H9 (cell line): Measurements from ENCODE around the gene MYBPHL. TPM values are rescaled to one million over a fixed set of nuclear protein-coding genes. Genes with fewer than 3 reads are reported as not detected.

Experiments used
- DNase-seq: peaks from one replicate; pipeline ENCODE4 v3.0.0-alpha.2; 2017
- H2AFZ ChIP-seq: one replicate; pipeline ENCODE4 v1.6.1; 2013; ENCODE audit warnings: mild to moderate bottlenecking, low read length, control low read depth, moderate library complexity
- H2AK5ac ChIP-seq: 2 replicates; pipeline ENCODE4 v1.6.1; 2013; ENCODE audit warnings: low read length, control low read depth, mixed read lengths; ENCODE audit not compliant: insufficient read length
- H2BK120ac ChIP-seq: one replicate; pipeline ENCODE4 v1.6.1; 2013; ENCODE audit warnings: low read depth, mild to moderate bottlenecking, low read length, control low read depth, inconsistent platforms; ENCODE audit not compliant: poor library complexity, severe bottlenecking
- H2BK12ac ChIP-seq: 2 replicates; pipeline ENCODE4 v1.6.1; 2013; ENCODE audit warnings: low read length, control low read depth, mixed read lengths, low read depth; ENCODE audit not compliant: insufficient read length
- H2BK15ac ChIP-seq: 2 replicates; pipeline ENCODE4 v1.6.1; 2013; ENCODE audit warnings: low read depth, low read length, control low read depth
- H2BK20ac ChIP-seq: one replicate; pipeline ENCODE4 v1.6.1; 2013; ENCODE audit warnings: low read depth, mild to moderate bottlenecking, low read length, control low read depth, inconsistent platforms; ENCODE audit not compliant: poor library complexity, severe bottlenecking
- H2BK5ac ChIP-seq: 2 replicates; pipeline ENCODE4 v1.6.1; 2013; ENCODE audit warnings: low read length, control low read depth, mixed read lengths; ENCODE audit not compliant: insufficient read length
- H3K14ac ChIP-seq: 2 replicates; pipeline ENCODE4 v1.6.1; 2013; ENCODE audit warnings: low read length, control low read depth; ENCODE audit not compliant: insufficient read depth
- H3K18ac ChIP-seq: 2 replicates; pipeline ENCODE4 v1.6.1; 2013; ENCODE audit warnings: low read depth, mild to moderate bottlenecking, mixed read lengths, low read length, control low read depth; ENCODE audit not compliant: insufficient read length
- H3K23ac ChIP-seq: 2 replicates; pipeline ENCODE4 v1.6.1; 2013; ENCODE audit warnings: low read length, control low read depth, mixed read lengths, low read depth; ENCODE audit not compliant: insufficient read length
- H3K23me2 ChIP-seq: 2 replicates; pipeline ENCODE4 v1.6.1; 2013; ENCODE audit warnings: low read depth, mild to moderate bottlenecking, mixed read lengths, low read length, control low read depth; ENCODE audit not compliant: insufficient read length, poor library complexity, severe bottlenecking
- H3K27ac ChIP-seq: 2 replicates; pipeline ENCODE4 v1.5.1; 2013; ENCODE audit warnings: low read length, control low read depth, mixed read lengths, low read depth; ENCODE audit not compliant: insufficient read length
- H3K27me3 ChIP-seq: 2 replicates; pipeline ENCODE4 v1.6.1; 2013; ENCODE audit warnings: low read length, control low read depth, inconsistent platforms; ENCODE audit not compliant: insufficient read depth
- H3K4ac ChIP-seq: 2 replicates; pipeline ENCODE4 v1.6.1; 2013; ENCODE audit warnings: low read depth, mild to moderate bottlenecking, control low read depth, inconsistent platforms, low read length, moderate library complexity
- H3K4me1 ChIP-seq: 2 replicates; pipeline ENCODE4 v1.6.1; 2013; ENCODE audit warnings: low read length, control low read depth, inconsistent platforms; ENCODE audit not compliant: insufficient read depth
- H3K4me2 ChIP-seq: 2 replicates; pipeline ENCODE4 v1.6.1; 2013; ENCODE audit warnings: low read length, control low read depth, mixed read lengths; ENCODE audit not compliant: insufficient read length, insufficient read depth
- H3K56ac ChIP-seq: 2 replicates; pipeline ENCODE4 v1.6.1; 2013; ENCODE audit warnings: low read depth, mild to moderate bottlenecking, mixed read lengths, low read length, control low read depth; ENCODE audit not compliant: insufficient read length
- H3K79me1 ChIP-seq: 2 replicates; pipeline ENCODE4 v1.6.1; 2013; ENCODE audit warnings: low read depth, mild to moderate bottlenecking, moderate library complexity, low read length, control low read depth, inconsistent platforms; ENCODE audit not compliant: insufficient read depth, poor library complexity, severe bottlenecking
- H3K79me2 ChIP-seq: 2 replicates; pipeline ENCODE4 v1.6.1; 2013; ENCODE audit warnings: low read length, control low read depth, inconsistent platforms; ENCODE audit not compliant: insufficient read depth
- H3K9ac ChIP-seq: 2 replicates; pipeline ENCODE4 v1.6.1; 2013; ENCODE audit warnings: low read length, control low read depth, mixed read lengths; ENCODE audit not compliant: insufficient read length; ENCODE audit errors: extremely low read depth
- H3K9me3 ChIP-seq: one replicate; pipeline ENCODE4 v1.6.1; 2013; ENCODE audit warnings: low read depth, low read length, inconsistent platforms; ENCODE audit not compliant: control insufficient read depth
- H3T11ph ChIP-seq: one replicate; pipeline ENCODE4 v1.6.1; 2013; ENCODE audit warnings: mild to moderate bottlenecking, low read length, control low read depth, inconsistent platforms
- H4K20me1 ChIP-seq: one replicate; pipeline ENCODE4 v1.6.1; 2013; ENCODE audit not compliant: control insufficient read depth, insufficient read length, insufficient read depth
- H4K5ac ChIP-seq: 2 replicates; pipeline ENCODE4 v1.6.1; 2013; ENCODE audit warnings: low read depth, mild to moderate bottlenecking, mixed read lengths, low read length, control low read depth; ENCODE audit not compliant: insufficient read length
- H4K8ac ChIP-seq: replicated peaks from 2 replicates; pipeline ENCODE4 v1.6.1; 2013; ENCODE audit warnings: low read length, control low read depth, mixed read lengths, low read depth; ENCODE audit not compliant: insufficient read length
- H4K91ac ChIP-seq: 2 replicates; pipeline ENCODE4 v1.6.1; 2013; ENCODE audit warnings: low read depth, mild to moderate bottlenecking, moderate library complexity, mixed read lengths, low read length, control low read depth; ENCODE audit not compliant: insufficient read length
- H3K27ac Mint-ChIP-seq, 3 experiments: 2 replicates in 2 of 3; 3 replicates in 1 of 3; pipeline ENCODE4 v1.8.0; 2020 to 2021; ENCODE audit warnings: mixed read lengths in 3 of 3, mild to moderate bottlenecking in 1 of 3, moderate library complexity in 1 of 3
- H3K27me3 Mint-ChIP-seq: 2 replicates; pipeline ENCODE4 v1.8.0; 2021; ENCODE audit warnings: low read depth, mild to moderate bottlenecking, moderate library complexity, mixed read lengths
- H3K36me3 Mint-ChIP-seq, 3 experiments: 2 replicates in 2 of 3; 3 replicates in 1 of 3; pipeline ENCODE4 v1.8.0; 2020 to 2021; ENCODE audit warnings: low read depth in 3 of 3, mixed read lengths in 3 of 3; ENCODE audit not compliant: insufficient read depth in 1 of 3
- H3K4me1 Mint-ChIP-seq, 2 experiments: 2 replicates each; pipeline ENCODE4 v1.8.0; 2020; ENCODE audit warnings: mixed read lengths in 2 of 2
- H3K4me3 Mint-ChIP-seq, 2 experiments: 2 replicates in 1 of 2; 3 replicates in 1 of 2; pipeline ENCODE4 v1.8.0; 2020 to 2021; ENCODE audit warnings: mild to moderate bottlenecking in 2 of 2, mixed read lengths in 2 of 2, moderate library complexity in 1 of 2
- H3K9me3 Mint-ChIP-seq, 2 experiments: 2 replicates in 1 of 2; 3 replicates in 1 of 2; pipeline ENCODE4 v1.8.0; 2020; ENCODE audit warnings: mild to moderate bottlenecking in 2 of 2, mixed read lengths in 2 of 2, moderate library complexity in 1 of 2
- WGBS: extraction: QIAGEN DNeasy Blood & Tissue Kit; methylation state at CpG from one replicate; pipeline ENCODE4 v1.1.7; 2013; ENCODE audit warnings: missing lambda C conversion rate, low lambda C conversion rate, mixed read lengths; ENCODE audit not compliant: insufficient read length; ENCODE audit errors: extremely low coverage; 5-methylcytosine and 5-hydroxymethylcytosine counted together
- total RNA-seq: library from RNA; stranded (reverse); gene quantifications from 2 replicates; pipeline ENCODE4 v1.2.1, GENCODE V29; 2021
- TF ChIP-seq, protein P1 (sequence below): fragments of 200-600 bp; sonication (generic); conservative IDR thresholded peaks from 3 replicates; pipeline ENCODE4 v1.8.0; 2021; ENCODE audit warnings: antibody characterized with exemption, mild to moderate bottlenecking

MYBPHL gene
- total RNA-seq, 1 experiment from 2014 or later = 0.59 TPM

DNA sequence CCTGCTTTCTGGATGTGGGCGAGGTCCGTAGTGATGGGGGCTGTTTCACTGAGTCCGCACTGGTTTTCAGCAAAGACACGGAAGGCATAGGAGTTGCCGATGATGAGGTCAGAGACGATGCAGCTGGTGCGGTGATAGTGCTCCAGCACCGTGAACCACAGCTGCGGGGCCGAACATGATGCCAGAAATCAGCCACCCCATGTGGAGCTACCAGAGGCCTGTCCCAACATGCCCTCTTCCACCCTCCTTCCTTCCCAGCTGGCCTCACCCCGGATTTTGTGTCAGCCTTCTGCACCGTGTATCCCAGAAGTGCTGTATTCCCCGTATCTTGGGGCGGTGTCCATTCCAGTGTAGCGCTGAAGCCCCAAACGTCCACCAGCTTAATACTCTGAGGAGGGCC is 10.0 kb downstream of the MYBPHL start:
- Mint-ChIP-seq H3K36me3 (no peaks in the 10 kb centered on the region), H3K27ac (no peak overlapping the region), H3K9me3 (no peaks in the 10 kb centered on the region), H3K27me3 (peaks cover 3% of the 10 kb centered on the region), H3K4me1 (peaks cover 17 to 18% of the 10 kb centered on the region in 2 experiments), H3K4me3 (no peak overlapping the region)
- no peak overlapping the region for H4K91ac ChIP-seq
- no peak for DNase-seq
- no peak overlapping the region for H2BK12ac ChIP-seq
- no peak overlapping the region for H2BK5ac ChIP-seq
- H3K4ac ChIP-seq = no peak overlapping the region
- H3K23me2 ChIP-seq = no peaks in the 10 kb centered on the region
- no peaks in the 10 kb centered on the region for H3K27me3 ChIP-seq
- H3K4me2 ChIP-seq = no peak overlapping the region
- H3K18ac ChIP-seq = no peak overlapping the region
- H3K23ac ChIP-seq = no peak overlapping the region
- no peak overlapping the region for H2AK5ac ChIP-seq
- H2BK20ac ChIP-seq = no peak overlapping the region
- H4K5ac ChIP-seq = no peak overlapping the region
- H3K4me1 ChIP-seq = no peaks in the 10 kb centered on the region
- no peak overlapping the region; the same call in 1 of the 2 replicates for H3K14ac ChIP-seq
- no peak overlapping the region for H2BK15ac ChIP-seq
- no peaks in the 10 kb centered on the region for H3K79me2 ChIP-seq
- H2BK120ac ChIP-seq = no peak overlapping the region
- no peak overlapping the region for H3K56ac ChIP-seq
- H2AFZ ChIP-seq = no peak overlapping the region
- H3K9me3 ChIP-seq = no peaks in the 10 kb centered on the region
- H3K79me1 ChIP-seq = no peaks in the 10 kb centered on the region
- no peak overlapping the region for H3K27ac ChIP-seq
- H4K8ac ChIP-seq = no peak overlapping the region
- no peak overlapping the region for H3K9ac ChIP-seq
- no peaks in the 10 kb centered on the region for H4K20me1 ChIP-seq
- TF ChIP-seq, protein P1, sequence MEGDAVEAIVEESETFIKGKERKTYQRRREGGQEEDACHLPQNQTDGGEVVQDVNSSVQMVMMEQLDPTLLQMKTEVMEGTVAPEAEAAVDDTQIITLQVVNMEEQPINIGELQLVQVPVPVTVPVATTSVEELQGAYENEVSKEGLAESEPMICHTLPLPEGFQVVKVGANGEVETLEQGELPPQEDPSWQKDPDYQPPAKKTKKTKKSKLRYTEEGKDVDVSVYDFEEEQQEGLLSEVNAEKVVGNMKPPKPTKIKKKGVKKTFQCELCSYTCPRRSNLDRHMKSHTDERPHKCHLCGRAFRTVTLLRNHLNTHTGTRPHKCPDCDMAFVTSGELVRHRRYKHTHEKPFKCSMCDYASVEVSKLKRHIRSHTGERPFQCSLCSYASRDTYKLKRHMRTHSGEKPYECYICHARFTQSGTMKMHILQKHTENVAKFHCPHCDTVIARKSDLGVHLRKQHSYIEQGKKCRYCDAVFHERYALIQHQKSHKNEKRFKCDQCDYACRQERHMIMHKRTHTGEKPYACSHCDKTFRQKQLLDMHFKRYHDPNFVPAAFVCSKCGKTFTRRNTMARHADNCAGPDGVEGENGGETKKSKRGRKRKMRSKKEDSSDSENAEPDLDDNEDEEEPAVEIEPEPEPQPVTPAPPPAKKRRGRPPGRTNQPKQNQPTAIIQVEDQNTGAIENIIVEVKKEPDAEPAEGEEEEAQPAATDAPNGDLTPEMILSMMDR = no peak
- no peak overlapping the region for H3T11ph ChIP-seq
- WGBS = no CpG with 5 or more reads among the region's 16 CpGs
